Esophagus squamous epithelium (tissue), 4 donors: ENCODE results near the gene TCERG1L.

ENCODE experiments used
- POLR2A ChIP-seq, 4 donors: fragments of 450-650 bp; IDR thresholded peaks; one replicate each; pipeline ENCODE4 v1.6.1; 2017; ENCODE audit warnings: antibody characterized with exemption in 4 of 4, mild to moderate bottlenecking in 4 of 4, moderate library complexity in 3 of 4
- TF ChIP-seq, protein P1 (sequence below), 6 experiments: fragments of 450-650 bp in 4 of 6; fragments of 200-600 bp in 2 of 6; sonication (generic) in 2 of 6; IDR thresholded peaks; one replicate each; pipeline ENCODE4 v1.5.1; 2016 to 2019; ENCODE audit warnings: antibody characterized with exemption in 6 of 6, mild to moderate bottlenecking in 4 of 6, moderate library complexity in 4 of 6

DNA sequence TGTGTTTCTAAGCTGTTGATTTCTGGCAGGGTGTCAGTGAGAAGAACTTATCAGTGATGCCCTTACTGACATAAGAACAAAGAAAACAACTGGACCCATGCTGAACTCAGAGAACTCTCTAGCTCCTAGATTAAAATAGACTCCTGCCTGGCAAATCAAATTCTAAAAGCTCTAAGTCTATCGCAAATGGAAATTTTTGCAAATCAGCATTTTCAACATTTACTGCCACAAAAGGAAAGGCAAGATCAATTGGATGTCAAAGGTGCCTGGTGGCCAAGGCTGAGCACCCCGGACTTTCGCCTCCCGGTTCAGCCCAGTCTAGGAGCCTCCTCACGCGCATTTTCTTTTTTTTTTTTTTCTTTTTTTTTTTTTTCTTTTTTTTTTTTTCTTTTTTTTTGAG lies 251.6 kb downstream of the TCERG1L start:
- TF ChIP-seq, protein P1, sequence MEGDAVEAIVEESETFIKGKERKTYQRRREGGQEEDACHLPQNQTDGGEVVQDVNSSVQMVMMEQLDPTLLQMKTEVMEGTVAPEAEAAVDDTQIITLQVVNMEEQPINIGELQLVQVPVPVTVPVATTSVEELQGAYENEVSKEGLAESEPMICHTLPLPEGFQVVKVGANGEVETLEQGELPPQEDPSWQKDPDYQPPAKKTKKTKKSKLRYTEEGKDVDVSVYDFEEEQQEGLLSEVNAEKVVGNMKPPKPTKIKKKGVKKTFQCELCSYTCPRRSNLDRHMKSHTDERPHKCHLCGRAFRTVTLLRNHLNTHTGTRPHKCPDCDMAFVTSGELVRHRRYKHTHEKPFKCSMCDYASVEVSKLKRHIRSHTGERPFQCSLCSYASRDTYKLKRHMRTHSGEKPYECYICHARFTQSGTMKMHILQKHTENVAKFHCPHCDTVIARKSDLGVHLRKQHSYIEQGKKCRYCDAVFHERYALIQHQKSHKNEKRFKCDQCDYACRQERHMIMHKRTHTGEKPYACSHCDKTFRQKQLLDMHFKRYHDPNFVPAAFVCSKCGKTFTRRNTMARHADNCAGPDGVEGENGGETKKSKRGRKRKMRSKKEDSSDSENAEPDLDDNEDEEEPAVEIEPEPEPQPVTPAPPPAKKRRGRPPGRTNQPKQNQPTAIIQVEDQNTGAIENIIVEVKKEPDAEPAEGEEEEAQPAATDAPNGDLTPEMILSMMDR (IDR thresholded peaks at IDR 0.05) = no peak
- TF ChIP-seq POLR2A (IDR thresholded peaks at IDR 0.05) = no peak
